Activated effector memory CD4-positive, alpha-beta T cell treated with Interleukin-2 at 50 U/mL for 16 hours (primary cell): ENCODE results near the gene EMILIN3.

ENCODE experiments used
- DNase-seq: peaks from one replicate; pipeline ENCODE4 v3.0.0-alpha.2; 2020

Gene EMILIN3

DNA sequence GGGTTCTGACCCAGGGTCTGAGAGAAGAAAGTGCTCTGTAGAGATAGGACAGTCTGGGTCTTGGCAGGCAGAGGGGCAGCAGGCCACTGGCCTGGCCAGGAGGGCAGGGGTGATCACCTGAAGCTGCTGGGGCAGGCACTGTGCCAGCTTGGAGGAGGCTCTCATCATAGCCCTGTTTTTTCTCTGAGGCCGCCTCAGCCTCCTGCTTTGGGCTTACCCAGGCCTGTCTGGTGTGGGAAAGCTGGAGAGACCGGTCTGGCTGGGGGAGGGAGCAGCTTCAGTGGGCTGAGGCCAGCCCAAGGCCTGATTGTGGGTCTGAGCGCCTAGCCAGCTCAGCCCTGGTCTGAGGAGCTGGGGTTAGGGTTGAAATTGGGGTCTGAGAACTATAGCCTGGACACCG is 22.1 kb downstream of the EMILIN3 start:
- no peak for DNase-seq

DNA sequence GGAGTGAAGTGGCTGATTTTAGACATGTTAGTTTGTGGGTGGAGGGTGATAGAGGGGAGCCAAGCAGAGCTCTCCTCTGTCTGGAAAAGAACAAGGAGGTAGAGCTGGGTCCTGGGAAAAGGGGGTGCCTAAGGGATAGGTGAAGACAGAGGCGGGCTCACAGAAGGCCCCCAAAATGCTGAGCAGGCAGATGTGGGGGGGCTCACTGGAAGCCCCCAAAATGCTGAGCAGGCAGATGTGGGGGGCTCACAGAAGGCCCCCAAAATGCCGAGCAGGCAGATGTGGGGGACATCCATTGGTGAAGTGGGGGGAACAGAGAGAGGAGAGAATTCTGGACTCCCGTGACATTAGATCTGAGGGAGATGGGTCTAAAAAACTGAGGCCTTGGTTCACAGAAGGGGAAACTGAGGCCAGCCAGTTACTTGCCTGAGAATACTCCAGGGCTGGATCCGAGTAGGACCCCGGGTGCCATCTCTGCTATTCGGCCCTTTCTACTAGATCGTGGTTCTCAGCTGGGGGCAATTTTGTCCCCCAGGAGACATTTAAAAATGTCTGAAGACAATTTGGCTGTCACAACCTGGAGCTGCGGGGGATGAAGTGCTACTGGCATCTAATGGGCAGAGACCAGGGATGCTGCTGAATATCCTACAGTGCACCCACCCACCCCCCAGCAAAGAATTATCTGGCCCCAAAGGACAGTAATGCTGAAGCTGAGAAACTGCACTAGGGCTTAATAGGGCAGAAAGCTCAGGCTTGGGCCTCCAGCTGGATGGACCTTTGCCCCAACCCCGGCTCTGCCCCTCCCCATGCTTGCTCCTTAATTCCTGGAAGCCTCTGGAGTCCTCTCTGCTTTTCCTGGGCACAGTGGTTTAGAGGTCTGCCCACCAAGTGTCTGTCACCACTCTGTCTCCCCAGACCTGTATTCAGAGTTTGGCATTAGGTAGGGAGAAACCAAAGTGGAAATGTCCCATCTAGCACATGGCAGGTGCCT is 23.8 kb downstream of the EMILIN3 start:
- no peak for DNase-seq

DNA sequence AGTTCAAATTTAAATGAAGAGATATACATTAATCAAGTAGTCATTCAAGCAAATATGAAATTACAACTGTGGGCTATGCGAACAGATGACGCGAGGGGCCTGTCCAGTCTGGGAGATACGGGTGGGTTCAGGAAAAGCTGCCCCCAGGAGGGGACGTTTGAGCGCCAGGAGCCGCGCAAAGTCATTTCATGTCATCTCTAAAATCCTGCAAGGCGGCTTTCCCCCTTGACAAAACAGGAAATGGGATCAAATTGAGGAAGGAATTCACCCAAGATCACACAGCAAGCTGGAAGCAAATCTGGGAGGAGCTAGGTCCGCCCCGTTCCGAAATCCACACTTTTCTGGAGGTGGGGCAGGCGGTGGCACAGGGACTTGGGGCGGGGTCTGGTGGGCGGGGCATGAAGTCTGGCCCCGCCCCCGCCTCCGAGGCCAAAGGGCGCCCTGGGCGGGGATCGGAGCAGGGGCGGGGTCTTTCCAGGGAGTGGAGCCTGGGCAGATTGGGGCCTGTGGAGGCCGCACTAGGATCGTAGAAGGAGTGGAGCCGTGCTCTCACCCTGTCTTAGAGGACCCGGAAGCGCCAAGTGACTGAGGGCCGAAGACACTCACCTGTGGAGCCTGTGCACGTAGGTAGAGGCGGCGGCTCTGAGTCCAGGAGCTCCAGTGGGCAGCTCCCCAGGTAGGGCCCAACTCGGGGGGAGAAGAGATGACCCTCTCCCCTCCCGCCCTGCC is 26.1 kb downstream of the EMILIN3 start, which contains the start of gene LPIN3:
Gene LPIN3, plus strand, starts transcription at position 495 of the 729 bp plus-strand sequence. CDS start 4,983 bp downstream, outside the sequence.
- peak; percentile 25 for DNase-seq

DNA sequence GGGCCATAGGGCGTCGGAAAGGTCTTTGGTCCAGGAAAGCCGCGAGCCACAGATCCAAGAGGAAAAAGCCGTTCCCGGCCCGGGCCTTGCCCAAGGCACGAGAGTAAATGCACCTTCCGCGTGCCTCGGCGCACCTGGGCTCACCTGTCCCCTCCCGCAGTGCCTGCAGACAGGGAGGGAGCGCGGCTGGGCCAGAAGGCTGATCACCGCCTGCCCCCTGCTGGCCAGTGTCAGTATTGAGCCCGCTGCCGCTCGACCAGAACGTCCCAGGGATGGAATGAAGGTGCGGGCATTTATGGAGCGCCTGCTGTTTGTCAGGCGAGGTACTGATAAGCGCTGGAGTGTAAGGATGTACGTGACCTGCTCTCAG is 26.7 kb downstream of the EMILIN3 start:
- DNase-seq = peak; percentile 74

DNA sequence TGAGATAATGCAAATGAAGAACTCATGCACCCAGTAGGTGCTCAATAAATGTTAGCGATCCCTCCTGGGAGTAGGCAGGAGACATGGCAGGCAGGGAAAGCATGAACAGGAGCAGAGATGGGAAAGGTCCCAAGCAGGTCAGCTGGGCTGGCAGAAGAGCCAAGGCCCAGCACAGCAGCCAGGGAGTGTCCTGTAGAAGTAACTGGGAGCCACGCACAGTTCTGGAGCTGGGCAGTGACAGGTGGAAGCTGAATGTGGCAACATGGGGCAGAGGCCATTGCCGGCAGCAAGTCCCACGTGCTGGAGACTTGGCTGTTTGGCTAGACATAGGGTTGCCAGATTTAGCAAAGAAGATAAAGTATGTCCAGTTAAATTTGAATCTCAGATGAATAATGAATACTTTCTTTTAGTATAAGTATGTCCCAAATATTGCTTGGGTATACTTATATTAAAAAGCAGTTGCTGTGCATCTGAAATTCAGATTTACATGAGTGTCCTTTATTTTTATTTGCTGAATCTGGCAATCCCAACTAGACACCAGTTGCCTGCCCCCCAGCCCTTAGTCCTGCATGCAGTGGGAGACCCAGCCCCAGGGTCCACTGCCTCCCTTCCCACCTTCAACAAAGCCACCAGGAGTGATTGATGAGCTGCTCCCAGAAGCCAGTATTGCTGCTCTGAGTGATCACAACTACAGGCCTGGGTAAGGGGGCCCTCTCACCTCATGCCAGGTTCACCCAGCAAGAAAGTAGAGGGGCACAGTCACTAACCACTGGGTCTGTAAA is 29.7 kb downstream of the EMILIN3 start:
- DNase-seq = no peak

DNA sequence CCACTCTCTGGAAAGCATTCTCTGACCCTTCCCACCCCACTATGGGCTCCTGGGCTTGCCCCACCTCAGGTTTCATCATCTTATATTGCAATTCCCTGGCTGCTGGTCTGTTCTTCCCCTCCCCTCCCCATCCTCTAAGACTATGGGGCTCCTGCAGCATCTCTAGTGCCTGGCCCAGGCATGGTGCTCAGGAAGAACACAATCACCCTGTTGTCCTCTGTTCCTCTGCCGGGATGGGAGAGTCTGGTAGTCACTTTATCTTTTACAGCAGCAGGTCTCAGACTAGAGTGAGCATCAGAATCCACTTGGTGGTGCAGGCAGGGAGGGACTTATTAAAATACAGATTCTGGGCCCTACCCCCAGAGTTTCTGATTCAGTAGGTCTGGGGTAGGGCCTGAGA is 31.0 kb downstream of the EMILIN3 start:
- DNase-seq = no peak

DNA sequence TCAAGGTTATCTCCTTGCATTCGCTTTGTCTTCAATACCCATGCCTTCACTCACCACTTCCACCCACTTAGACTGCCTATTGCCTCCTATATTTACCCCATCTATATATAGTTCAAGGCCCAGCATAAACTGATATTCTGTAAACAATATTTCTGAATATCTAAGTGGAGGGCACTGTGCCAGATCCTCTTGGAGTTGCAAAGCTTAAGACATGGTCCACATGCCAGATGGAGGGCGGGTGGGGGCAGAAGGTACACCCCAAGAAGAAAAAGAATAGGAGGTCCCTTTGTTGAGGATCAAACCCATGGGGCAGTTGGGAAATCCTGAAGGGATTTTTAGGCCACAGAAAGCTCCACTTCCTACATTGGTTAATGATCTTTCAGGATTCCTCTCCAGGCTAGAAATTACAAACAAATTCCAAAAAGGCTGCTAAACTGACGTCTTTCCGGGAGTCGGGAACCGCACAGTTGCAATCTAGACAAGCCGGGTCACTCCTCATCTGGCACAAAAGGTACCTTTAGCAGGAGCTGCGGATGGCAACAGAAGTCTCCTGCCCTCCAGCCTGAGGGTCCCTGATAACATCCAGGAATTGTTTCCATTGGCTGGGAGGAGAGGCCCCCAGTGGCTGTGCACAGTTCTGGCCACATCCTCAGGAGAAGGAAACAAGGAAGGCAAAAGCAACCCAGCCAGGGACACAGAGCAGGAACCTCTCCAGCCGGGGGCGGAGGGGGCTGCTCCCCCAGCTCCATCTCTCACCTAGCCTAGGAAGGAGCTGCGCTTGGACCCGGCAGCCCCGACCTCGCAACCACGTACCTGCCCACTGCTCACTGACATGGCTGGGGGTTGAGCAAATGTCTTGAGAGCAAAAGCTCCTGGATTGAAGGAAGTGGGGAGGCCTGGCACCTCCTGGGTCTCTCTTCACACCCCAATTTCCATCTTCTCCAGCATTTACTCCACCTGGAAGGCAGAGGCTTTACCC is 31.9 kb downstream of the EMILIN3 start:
- no peak for DNase-seq

DNA sequence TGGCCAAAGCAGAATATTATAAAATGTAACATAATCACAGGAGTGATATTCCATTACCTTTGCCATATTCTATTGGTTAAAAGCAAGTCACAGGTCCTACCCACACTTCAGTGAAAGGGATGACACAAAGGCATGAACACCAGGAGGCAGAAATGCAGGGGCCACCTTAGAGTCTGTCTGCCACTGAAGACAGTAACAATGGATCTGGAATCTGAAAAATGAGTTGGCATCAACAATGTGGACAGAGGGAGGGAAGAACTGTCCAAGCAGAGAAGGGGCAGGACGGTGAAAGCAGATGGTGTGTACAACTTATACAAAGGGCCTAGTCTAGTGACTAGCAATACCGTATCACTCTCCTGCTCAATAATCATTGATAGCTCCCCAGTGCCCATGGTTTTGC is 32.6 kb downstream of the EMILIN3 start:
- no peak for DNase-seq

DNA sequence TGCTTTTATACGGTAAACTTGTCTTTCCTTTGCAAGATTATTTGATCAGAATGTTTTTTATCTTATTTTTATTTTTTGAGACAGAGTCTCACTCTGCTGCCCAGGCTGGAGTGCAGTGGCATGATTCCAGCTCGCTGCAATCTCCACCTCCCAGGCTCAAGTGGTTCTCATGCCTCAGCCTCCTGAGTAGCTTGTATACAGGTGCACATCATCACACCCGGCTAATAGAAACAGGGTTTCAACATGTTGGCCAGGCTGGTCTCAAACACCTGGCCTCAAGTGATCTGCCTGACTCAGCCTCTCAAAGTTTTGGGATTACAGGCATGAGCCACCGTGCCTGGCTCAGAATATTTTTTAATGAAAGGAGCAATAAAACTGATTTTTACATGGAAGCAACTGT is 34.9 kb downstream of the EMILIN3 start:
- DNase-seq = no peak

DNA sequence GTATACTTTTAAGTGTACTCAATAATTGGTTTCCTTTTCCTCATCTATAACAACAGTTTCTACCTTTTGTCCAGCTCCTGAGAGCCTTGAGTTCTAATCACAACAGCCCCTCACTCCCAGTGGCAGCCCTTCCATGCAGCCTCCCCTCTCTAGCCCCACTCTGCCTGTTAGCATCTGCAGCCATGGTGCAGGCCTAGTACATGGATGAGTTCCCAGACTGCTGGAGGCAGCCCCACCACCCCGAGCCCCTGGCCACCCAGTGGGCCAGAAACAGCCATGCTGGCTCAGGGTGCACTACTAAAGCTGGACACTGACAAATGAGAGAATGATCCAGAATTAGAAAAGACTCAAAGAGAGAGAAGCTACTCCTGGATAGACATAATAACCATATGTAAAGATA is 35.7 kb downstream of the EMILIN3 start:
- DNase-seq = no peak

DNA sequence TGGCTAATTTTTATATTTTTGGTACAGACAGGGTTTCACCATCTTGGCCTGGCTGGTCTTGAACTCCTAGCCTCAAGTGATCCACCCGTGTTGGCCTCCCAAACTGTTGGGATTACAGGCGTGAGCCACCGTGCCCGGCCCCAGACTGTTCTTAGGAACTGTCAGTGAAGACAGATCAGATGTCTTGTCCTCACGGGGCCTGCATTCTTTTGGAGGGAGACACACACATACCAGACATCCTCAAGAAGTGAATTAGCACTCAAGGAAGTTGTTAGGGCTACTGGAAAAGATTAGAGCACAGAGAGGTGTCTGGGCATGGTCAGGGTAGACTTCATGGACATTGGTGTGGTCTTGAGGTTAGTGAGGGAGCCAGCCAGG is 36.3 kb downstream of the EMILIN3 start:
- no peak for DNase-seq

DNA sequence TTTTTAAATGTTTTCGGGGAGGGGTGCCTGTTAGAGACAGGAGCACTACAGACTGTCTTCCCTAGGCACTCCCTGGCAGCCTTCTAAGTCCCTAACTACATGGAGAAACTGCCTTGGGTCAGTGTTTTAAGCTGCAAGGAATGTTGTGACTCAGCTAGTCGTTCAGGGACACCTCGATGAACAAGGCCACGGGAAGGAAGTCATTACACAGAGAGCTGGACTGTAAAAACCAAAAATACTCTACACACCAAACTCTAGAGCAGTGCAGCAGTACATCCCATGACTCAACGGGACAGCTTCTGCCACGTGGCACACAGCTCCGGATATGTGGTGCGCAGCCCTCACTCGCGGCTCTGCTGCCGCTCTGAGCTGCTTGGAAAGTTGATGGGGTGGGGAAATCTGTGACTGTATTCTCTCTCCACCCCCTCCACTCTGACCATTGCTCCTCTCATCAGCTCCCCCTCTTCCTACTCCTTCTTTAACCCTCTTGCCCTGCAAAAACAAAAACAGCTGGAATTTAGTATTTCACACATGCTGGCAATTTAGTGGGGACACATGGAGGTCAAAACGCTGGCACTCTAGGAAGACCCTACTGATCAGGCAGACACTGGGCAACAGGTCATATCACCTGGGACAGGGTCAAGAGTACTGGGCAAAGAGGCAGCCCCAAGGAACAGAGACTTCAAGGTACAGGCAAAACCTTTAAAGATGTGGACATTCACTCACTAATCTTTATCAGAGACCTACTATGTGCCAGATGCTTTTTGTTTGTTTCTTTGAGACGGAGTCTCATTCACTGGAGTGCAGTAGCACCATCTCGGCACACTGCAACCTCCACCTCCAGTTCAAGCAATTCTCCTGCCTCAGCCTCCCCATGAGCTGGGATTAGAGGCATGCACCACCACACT is 36.9 kb downstream of the EMILIN3 start:
- peak; percentile 42 for DNase-seq

DNA sequence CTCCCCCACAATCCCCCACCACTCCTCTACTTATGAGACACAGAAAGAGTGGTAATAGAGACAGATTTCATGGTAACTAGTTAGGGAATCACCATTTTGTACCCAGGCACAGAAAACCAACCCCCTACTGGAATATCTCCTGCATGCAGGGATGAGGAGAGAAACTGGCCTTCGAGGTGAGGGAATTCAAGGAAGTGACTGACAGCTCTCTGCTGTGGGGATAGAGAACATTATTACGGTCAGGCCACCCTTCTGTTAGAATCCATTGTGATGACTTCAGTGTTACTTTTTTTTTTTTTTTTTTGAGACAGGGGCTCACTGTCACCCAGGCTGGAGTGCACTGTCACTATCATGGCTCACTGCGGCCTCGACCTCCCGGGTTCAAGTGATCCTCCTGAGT is 39.4 kb downstream of the EMILIN3 start:
- no peak for DNase-seq

DNA sequence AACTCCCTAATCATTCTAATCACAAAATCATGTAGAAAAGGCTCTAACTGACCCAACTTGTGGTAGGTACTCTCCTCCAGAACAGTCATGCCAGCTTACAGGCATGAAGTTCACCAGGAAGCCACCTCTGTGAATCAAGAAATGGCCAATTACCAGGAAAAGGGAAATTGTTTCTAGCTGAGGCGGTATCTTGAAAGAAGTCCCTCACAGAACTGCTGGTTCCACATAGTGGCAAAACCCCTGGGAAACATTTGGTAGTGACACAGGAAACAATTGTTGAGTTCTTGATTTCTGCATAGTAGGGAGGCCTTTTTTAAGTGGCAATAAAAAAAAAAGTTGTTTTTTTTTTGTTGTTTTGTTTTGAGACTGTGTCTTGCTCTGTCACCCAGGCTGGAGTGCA is 45.6 kb downstream of the EMILIN3 start:
- DNase-seq = no peak

DNA sequence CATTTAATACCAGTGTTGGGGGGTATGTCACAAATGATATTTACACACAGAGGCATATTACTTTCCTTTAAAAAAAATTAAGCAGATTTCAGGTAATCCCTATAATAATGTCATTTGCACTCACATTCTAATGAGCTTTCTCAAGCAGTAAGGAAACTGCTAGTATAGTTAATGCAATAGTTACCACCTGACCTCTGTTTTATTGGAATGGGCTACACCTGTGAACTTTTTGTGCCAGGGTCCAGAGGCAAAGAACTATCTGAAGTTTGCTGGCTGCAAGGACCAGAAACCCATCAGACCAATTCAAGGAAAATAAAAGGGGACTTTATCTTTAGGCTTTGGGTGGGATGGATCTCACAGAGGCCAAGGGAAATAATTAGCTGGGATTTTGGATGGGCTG is 46.2 kb downstream of the EMILIN3 start:
- DNase-seq = no peak

DNA sequence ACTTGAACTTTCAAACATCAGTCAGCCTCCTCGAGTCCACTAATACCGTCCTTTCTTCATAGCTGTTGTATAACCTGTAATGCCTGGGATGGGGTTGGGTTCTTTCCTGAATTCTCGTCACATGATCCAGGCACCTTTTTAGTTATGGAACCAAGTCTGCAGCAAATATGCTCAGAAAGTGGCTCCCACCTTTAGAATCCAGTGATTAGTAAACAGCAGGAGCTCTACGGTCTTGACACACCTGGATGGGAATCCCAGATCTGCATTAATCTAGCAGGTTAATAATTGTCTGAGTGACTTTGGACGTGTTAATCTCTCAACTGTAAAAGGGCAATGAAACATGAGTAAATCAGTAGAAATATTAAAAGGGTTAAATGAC is 48.4 kb downstream of the EMILIN3 start:
- DNase-seq = no peak

DNA sequence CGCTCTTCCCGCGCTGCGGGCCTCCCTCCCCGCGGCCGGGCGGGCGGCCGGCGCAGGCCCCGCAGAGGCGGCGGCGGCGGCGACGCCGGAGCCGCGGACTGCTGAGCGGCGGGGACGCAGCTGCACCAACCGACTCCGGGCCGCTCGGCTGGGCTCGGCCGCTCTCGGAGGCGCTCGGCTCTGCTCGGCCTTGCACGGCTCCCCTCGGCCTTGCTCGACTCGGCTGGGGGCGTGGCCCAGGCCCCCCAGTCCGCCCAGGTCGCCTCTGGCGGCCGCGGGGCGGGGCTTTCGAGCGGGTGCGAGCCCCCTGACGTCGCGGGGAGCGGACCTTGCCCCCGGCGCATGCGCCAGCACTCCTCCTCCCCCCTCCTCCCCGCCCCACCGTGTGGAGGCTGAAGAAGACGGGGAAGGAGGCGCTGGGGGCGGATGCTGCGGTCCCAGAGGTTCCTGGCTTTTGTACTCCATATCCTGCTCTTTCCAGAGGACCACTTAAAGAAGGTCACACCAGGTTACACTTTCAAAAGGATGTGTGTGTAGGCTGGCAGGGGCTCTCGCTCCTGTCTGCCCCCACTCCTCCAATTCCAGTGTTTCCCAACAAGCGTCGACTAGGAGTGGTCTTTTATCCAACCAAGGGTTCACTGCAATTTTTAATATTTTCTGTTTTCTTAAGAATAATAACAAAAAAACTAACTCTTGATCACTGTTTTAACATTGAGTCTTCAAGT is 48.9 kb downstream of the EMILIN3 start, which contains the start of gene ZHX3:
Gene ZHX3, minus strand, starts transcription at position 186 of the 725 bp plus-strand sequence. CDS start 112,815 bp downstream, outside the sequence.
- DNase-seq = peak; percentile 95

DNA sequence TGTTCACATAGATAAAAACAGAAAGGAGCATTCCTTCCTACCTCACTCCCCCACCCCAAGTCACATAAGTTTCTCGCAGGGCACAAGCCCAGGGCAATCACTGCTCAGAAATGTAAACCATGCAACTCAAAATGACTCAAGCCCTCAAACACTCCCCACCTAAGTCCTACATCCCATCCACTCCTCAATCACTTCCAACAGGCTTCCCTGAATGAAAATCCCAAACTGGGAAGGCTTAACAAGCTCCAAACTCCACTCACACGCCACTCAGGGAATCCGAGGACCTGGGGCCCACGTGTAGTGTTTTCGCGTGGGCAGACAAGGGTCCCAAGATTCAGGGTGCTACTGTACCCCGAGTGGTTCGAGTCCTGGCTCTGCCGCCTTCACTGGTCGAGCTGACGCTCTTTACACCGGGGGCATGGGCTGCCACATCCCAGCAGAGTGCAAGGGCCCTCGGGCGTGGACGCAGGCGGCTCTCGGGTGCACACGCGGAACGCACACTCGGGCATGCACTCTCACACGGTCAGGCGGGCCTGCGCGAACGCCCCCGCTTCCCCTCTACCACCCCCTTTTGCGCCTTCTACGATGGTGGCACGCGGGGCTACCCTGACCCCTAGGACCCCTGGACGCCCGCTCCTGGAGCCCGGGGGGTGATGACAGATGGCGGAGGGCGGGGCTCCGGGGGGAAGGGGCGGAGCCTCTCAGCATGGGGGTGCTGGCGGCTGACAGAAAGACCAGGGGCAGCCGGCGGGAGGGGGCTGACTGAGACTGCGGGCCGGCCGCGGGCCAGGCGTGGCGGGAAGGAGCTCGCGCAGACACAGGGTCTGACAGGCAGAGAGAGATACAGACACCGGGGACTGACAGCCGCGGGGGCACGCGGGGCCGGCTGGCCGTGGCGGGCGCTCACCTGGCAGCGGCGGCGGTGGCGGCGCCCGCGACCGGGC is 49.7 kb downstream of the EMILIN3 start:
- DNase-seq = peak; percentile 69

DNA sequence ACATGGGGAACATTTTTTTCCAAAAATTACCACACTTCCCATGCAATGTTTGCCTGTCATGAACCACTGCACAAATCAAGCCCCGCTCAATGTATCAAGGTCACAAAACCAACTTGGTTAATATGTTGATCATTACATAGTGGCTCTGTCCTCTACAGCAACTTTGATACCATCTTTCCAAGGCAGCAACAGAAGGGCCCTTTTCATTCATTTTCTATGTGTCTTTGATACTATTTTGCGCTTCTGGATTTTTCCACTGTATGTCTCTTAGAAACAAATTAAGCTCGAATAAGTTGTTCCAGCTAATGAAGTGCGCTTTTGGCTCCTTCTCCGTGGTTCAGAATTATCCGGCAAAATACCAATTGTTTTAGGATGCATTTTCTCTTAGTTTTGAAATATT is 50.6 kb downstream of the EMILIN3 start:
- no peak for DNase-seq
